Keratinocyte (primary cell): Measurements from ENCODE around the gene ZC3H12D. TPM values are rescaled to one million over a fixed set of nuclear protein-coding genes. Genes with fewer than 3 reads are reported as not detected.

Experiments
- DNase-seq: peaks from one replicate; pipeline ENCODE4 v3.0.0-alpha.2; 2011; ENCODE audit warnings: low read depth, missing footprints, low spot score
- FAIRE-seq: peaks from 2 replicates; lab custom pipeline; 2011; peaks lifted over from hg19 to GRCh38; lab: Jason Lieb, UNC
- H2AFZ ChIP-seq: 2 replicates; pipeline ENCODE4 v1.6.0; 2012; ENCODE audit warnings: low read length, control low read depth, inconsistent platforms; ENCODE audit not compliant: control insufficient read depth
- H3K27ac ChIP-seq: 2 replicates; pipeline ENCODE4 v1.5.1; 2011; ENCODE audit warnings: low read length; ENCODE audit not compliant: control insufficient read depth, insufficient read depth
- H3K27me3 ChIP-seq: 3 replicates; pipeline ENCODE4 v1.6.0; 2011; ENCODE audit warnings: low read length; ENCODE audit not compliant: control insufficient read depth, insufficient read depth; ENCODE audit errors: extremely low read depth
- H3K36me3 ChIP-seq, 2 experiments: 2 replicates in 1 of 2; 3 replicates in 1 of 2; pipeline ENCODE4 v1.5.1; 2011; ENCODE audit warnings: low read length in 2 of 2, mild to moderate bottlenecking in 1 of 2; ENCODE audit not compliant: control insufficient read depth in 2 of 2, insufficient read depth in 2 of 2; ENCODE audit errors: extremely low read depth in 1 of 2
- H3K4me1 ChIP-seq: 3 replicates; pipeline ENCODE4 v1.5.1; 2011; ENCODE audit warnings: low read length; ENCODE audit not compliant: control insufficient read depth, insufficient read depth; ENCODE audit errors: extremely low read depth
- H3K4me2 ChIP-seq: 3 replicates; pipeline ENCODE4 v1.6.0; 2011; ENCODE audit warnings: low read depth, low read length; ENCODE audit not compliant: control insufficient read depth, insufficient read depth; ENCODE audit errors: extremely low read depth
- H3K4me3 ChIP-seq, 3 experiments: fragments of 200-600 bp in 1 of 3; sonication (generic) in 1 of 3; 2 replicates in 2 of 3; 3 replicates in 1 of 3; pipeline ENCODE4 v1.5.1; 2011 to 2016; ENCODE audit warnings: low read length in 3 of 3, mild to moderate bottlenecking in 3 of 3, control low read depth in 2 of 3, inconsistent platforms in 1 of 3, low read depth in 1 of 3, mixed read lengths in 1 of 3, mixed run types in 1 of 3, moderate library complexity in 1 of 3; ENCODE audit not compliant: control insufficient read depth in 2 of 3, insufficient read depth in 2 of 3; ENCODE audit errors: extremely low read depth in 1 of 3
- H3K79me2 ChIP-seq: 2 replicates; pipeline ENCODE4 v1.6.0; 2012; ENCODE audit warnings: low read length; ENCODE audit not compliant: control insufficient read depth, insufficient read depth
- H3K9ac ChIP-seq: 3 replicates; pipeline ENCODE4 v1.6.0; 2011; ENCODE audit warnings: low read length; ENCODE audit not compliant: control insufficient read depth, insufficient read depth; ENCODE audit errors: extremely low read depth
- H3K9me1 ChIP-seq: 3 replicates; pipeline ENCODE4 v1.6.0; 2011; ENCODE audit warnings: low read length; ENCODE audit not compliant: control insufficient read depth, insufficient read depth; ENCODE audit errors: extremely low read depth
- H3K9me3 ChIP-seq: 2 replicates; pipeline ENCODE4 v1.5.1; 2012; ENCODE audit warnings: low read depth, low read length; ENCODE audit not compliant: control insufficient read depth
- H4K20me1 ChIP-seq: 3 replicates; pipeline ENCODE4 v1.6.0; 2011; ENCODE audit warnings: low read length; ENCODE audit not compliant: control insufficient read depth, insufficient read depth; ENCODE audit errors: extremely low read depth
- EZH2 ChIP-seq: IDR thresholded peaks from one replicate; pipeline ENCODE4 v1.6.1; 2012; ENCODE audit warnings: inconsistent platforms, mild to moderate bottlenecking, low read length, moderate library complexity
- dilution Hi-C: fragments of 300-500 bp; cut with MboI; formaldehyde crosslinking; loops from one replicate; pipeline ENCODE4 v1.7.0; 2020; ENCODE audit warnings: low sequenced_read_pairs; ENCODE audit not compliant: extremely low pct_ligation_motif_present
- polyA plus RNA-seq, 5 experiments: library from polyadenylated mRNA; depleted of rRNA in 3 of 5; stranded (reverse) in 3 of 5; stranded (forward) in 1 of 5; unstranded in 1 of 5; fragments of >200 nt; gene quantifications; 1 replicate in 1 of 5; 2 replicates in 3 of 5; 3 replicates in 1 of 5; pipeline versions ENCODE4 v1.2.1 to v1.2.3, GENCODE V29; 2011 to 2012; ENCODE audit warnings: missing spikeins in 2 of 5, low read depth in 1 of 5, low replicate concordance in 1 of 5
- TF ChIP-seq, protein P1 (sequence below), 3 experiments: IDR thresholded peaks in 1 of 3; conservative IDR thresholded peaks in 1 of 3; optimal IDR thresholded peaks in 1 of 3; 2 replicates in 2 of 3; 3 replicates in 1 of 3; pipeline versions ENCODE3 to v1.5.1; 2011; ENCODE audit warnings: low read length in 3 of 3, mild to moderate bottlenecking in 3 of 3, moderate library complexity in 2 of 3, control low read depth in 1 of 3, inconsistent platforms in 1 of 3; ENCODE audit not compliant: insufficient read depth in 2 of 3; ENCODE audit errors: extremely low read depth in 1 of 3

The ZC3H12D gene
- polyA plus RNA-seq, 1 donor (not counting 4 experiments of a cell fraction or from before 2014, with no cell fraction given), result 0.04 TPM

DNA sequence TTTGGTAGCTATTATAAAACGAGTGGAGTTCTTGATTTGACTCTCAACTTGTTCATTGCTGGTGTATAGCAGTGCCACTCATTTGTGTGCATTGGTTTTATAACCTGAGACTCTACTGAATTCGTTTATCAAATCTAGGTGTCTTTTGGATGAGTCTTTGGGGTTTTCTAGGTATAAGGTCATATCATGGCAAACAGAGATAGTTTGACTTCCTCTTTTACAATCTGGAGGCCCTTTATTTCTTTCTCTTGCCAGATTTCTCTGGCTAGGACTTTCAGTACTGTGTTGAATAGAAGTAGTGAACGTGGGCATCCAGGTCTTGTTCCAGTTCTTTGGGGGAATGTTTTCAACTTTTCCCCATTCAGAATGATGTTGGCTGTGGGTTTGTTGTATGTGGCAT, 46.0 kb downstream of the ZC3H12D start:
- no peak for FAIRE-seq
- H3K4me1 ChIP-seq, result no peaks in the 10 kb centered on the region

DNA sequence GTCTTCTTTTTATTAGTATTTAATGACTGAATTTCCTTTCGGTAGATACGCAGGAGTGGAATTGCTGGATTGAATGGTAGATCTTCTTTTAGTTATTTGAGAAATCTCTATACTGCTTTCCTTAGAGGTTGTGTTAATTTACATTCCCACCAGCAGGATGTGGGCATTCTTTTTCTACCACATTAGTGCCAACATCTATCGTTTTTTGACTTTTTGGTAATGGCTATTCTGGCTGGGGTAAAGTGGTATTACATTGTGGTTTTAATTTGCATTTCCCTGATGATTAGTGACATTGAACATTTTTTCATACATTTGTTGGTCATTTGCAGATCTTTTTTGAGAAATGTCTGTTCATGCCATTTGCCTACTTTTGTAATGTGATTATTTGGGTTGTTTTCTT, 47.6 kb downstream of the ZC3H12D start:
- no peaks in the 10 kb centered on the region for H3K27me3 ChIP-seq
- H3K4me2 ChIP-seq, result no peak overlapping the region
- H3K4me3 ChIP-seq, result no peak overlapping the region
- H2AFZ ChIP-seq, result no peak overlapping the region
- no peaks in the 10 kb centered on the region for H3K9me1 ChIP-seq
- TF ChIP-seq, protein P1, sequence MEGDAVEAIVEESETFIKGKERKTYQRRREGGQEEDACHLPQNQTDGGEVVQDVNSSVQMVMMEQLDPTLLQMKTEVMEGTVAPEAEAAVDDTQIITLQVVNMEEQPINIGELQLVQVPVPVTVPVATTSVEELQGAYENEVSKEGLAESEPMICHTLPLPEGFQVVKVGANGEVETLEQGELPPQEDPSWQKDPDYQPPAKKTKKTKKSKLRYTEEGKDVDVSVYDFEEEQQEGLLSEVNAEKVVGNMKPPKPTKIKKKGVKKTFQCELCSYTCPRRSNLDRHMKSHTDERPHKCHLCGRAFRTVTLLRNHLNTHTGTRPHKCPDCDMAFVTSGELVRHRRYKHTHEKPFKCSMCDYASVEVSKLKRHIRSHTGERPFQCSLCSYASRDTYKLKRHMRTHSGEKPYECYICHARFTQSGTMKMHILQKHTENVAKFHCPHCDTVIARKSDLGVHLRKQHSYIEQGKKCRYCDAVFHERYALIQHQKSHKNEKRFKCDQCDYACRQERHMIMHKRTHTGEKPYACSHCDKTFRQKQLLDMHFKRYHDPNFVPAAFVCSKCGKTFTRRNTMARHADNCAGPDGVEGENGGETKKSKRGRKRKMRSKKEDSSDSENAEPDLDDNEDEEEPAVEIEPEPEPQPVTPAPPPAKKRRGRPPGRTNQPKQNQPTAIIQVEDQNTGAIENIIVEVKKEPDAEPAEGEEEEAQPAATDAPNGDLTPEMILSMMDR (optimal IDR thresholded peaks at IDR 0.05 in 1 of 3, IDR thresholded peaks at IDR 0.05 in 1 of 3, conservative IDR thresholded peaks at IDR 0.05 in 1 of 3; ENCODE audit: extremely low read depth in 1 of 3, insufficient read depth in 2 of 3, low read length in 3 of 3), result no peak
- no peak for TF ChIP-seq EZH2
- H3K27ac ChIP-seq, result no peak overlapping the region
- no peaks in the 10 kb centered on the region for H3K36me3 ChIP-seq
- H4K20me1 ChIP-seq, result no peaks in the 10 kb centered on the region
- DNase-seq (no peak), FAIRE-seq (no peak)
- H3K4me1 ChIP-seq, result no peaks in the 10 kb centered on the region
- H3K9ac ChIP-seq, result no peak overlapping the region
- no peaks in the 10 kb centered on the region for H3K79me2 ChIP-seq
- dilution Hi-C loops, result no loop called here
- H3K9me3 ChIP-seq, result no peaks in the 10 kb centered on the region

More for the DNA sequence above, 46.0 kb downstream of the ZC3H12D start:
- H3K4me3 ChIP-seq, result no peak overlapping the region
- peaks cover 1% of the 10 kb centered on the region for H3K9me3 ChIP-seq
- no peaks in the 10 kb centered on the region for H3K36me3 ChIP-seq
- DNase-seq, result no peak
- no peaks in the 10 kb centered on the region for H3K79me2 ChIP-seq
- dilution Hi-C loops, result no loop called here
- no peaks in the 10 kb centered on the region for H3K27me3 ChIP-seq
- TF ChIP-seq, protein P1 (optimal IDR thresholded peaks at IDR 0.05 in 1 of 3, IDR thresholded peaks at IDR 0.05 in 1 of 3, conservative IDR thresholded peaks at IDR 0.05 in 1 of 3; ENCODE audit: extremely low read depth in 1 of 3, insufficient read depth in 2 of 3, low read length in 3 of 3), result no peak
- no peak for TF ChIP-seq EZH2
- H3K4me2 ChIP-seq, result no peak overlapping the region
- H3K9me1 ChIP-seq, result no peaks in the 10 kb centered on the region
- H2AFZ ChIP-seq, result no peak overlapping the region
- H4K20me1 ChIP-seq, result no peaks in the 10 kb centered on the region
- no peak overlapping the region for H3K27ac ChIP-seq
- H3K9ac ChIP-seq, result no peak overlapping the region
